GM12878 (cell line): ENCODE measurements around the gene MFN1.

Source experiments
- ASH2L ChIP-seq: fragments of 300-600, 200-600 bp; sonication (generic); IDR thresholded peaks from 2 replicates; pipeline ENCODE4 v1.6.1; 2017; ENCODE audit warnings: low read depth, mild to moderate bottlenecking, borderline replicate concordance
- CEBPZ ChIP-seq: fragments of 150-350 bp; IDR thresholded peaks from 2 replicates; pipeline ENCODE4 v1.6.1; 2016; ENCODE audit warnings: low read depth, low read length
- CHD2 ChIP-seq: IDR thresholded peaks from 2 replicates; pipeline ENCODE4 v1.6.1; 2011; ENCODE audit warnings: low read depth, low read length, improper control_type of control experiment, borderline replicate concordance
- CTCF ChIP-seq, 3 experiments: IDR thresholded peaks in 2 of 3; conservative IDR thresholded peaks in 1 of 3; 2 replicates each; pipeline ENCODE4 v1.5.1; 2011; ENCODE audit warnings: low read depth in 3 of 3, low read length in 3 of 3, mild to moderate bottlenecking in 3 of 3, control low read depth in 2 of 3, moderate library complexity in 2 of 3, inconsistent platforms in 1 of 3, mixed read lengths in 1 of 3; ENCODE audit not compliant: control insufficient read depth in 2 of 3, insufficient read depth in 1 of 3; ENCODE audit errors: extremely low read depth in 1 of 3
- GABPA ChIP-seq: IDR thresholded peaks from 2 replicates; pipeline ENCODE4 v1.6.1; 2014; ENCODE audit warnings: antibody characterized with exemption, low read depth, mild to moderate bottlenecking, inconsistent platforms
- HDAC2 ChIP-seq: fragments of 200-600 bp; sonication (generic); IDR thresholded peaks from 2 replicates; pipeline ENCODE4 v1.6.1; 2017
- MTA3 ChIP-seq: IDR thresholded peaks from 2 replicates; pipeline ENCODE4 v1.6.1; 2012; ENCODE audit warnings: low read length, inconsistent platforms, borderline replicate concordance
- MXI1 ChIP-seq: fragments of 150-350 bp; IDR thresholded peaks from 2 replicates; pipeline ENCODE4 v1.6.1; 2011; ENCODE audit warnings: low read depth, mild to moderate bottlenecking, inconsistent platforms, low read length, improper control_type of control experiment
- POLR2A ChIP-seq: IDR thresholded peaks from 2 replicates; pipeline ENCODE4 v1.6.1; 2011; ENCODE audit warnings: low read depth, mild to moderate bottlenecking, low read length
- RAD21 ChIP-seq: IDR thresholded peaks from 2 replicates; pipeline ENCODE4 v1.6.1; 2011; ENCODE audit warnings: mild to moderate bottlenecking, low read depth, low read length, moderate library complexity; ENCODE audit not compliant: insufficient read depth
- RCOR1 ChIP-seq: conservative IDR thresholded peaks from 2 replicates; pipeline ENCODE4 v1.6.1; 2012; ENCODE audit warnings: low read depth, low read length, improper control_type of control experiment
- REST ChIP-seq: IDR thresholded peaks from 2 replicates; pipeline ENCODE4 v1.6.1; 2012; ENCODE audit warnings: mild to moderate bottlenecking, low read depth, low read length
- RFX5 ChIP-seq: IDR thresholded peaks from 2 replicates; pipeline ENCODE4 v1.6.1; 2011; ENCODE audit warnings: low read depth, low read length, improper control_type of control experiment
- SMC3 ChIP-seq: IDR thresholded peaks from 2 replicates; pipeline ENCODE4 v1.6.1; 2011; ENCODE audit warnings: low read length, improper control_type of control experiment, borderline replicate concordance

GRCh38 chr3:179410331-179410730 is 62.8 kb downstream of the MFN1 start:
- TF ChIP-seq RAD21 (peak; percentile 48; the same call in 1 of the 2 replicates), POLR2A (no peak), CTCF (IDR thresholded peaks at IDR 0.05 in 2 of 3, conservative IDR thresholded peaks at IDR 0.05 in 1 of 3; ENCODE audit: control insufficient read depth in 2 of 3, extremely low read depth in 1 of 3, insufficient read depth in 1 of 3, low read depth in 3 of 3, low read length in 3 of 3) (peak; percentile 1 to 27 (median 20); a peak in 3 of 6 replicates), GABPA (no peak), MTA3 (no peak), SMC3 (no peak), RFX5 (no peak), REST (no peak), MXI1 (no peak), CHD2 (no peak), CEBPZ (no peak), RCOR1 (no peak), HDAC2 (no peak), ASH2L (no peak)
